Spleen (tissue), 7 donors: ENCODE results near the gene RABGEF1.
"Not testable (repeated sequence)": the region's sequence is repeated elsewhere in the genome, so short reads cannot be mapped to it uniquely, and the experiment has no call there.

ENCODE experiments used
- CTCF ChIP-seq, 11 experiments: fragments of 200-600 bp in 7 of 11; fragments of 450-650 bp in 4 of 11; sonication (generic) in 4 of 11; IDR thresholded peaks in 8 of 11; conservative IDR thresholded peaks in 3 of 11; 1 replicate in 7 of 11; 2 replicates in 4 of 11; pipeline versions ENCODE4 v1.4.0 to v1.8.0; 2016 to 2021; ENCODE audit warnings: antibody characterized with exemption in 11 of 11, inconsistent platforms in 4 of 11, mild to moderate bottlenecking in 1 of 11
- POLR2A ChIP-seq, 3 donors: fragments of 450-650 bp; IDR thresholded peaks; one replicate each; pipeline ENCODE4 v1.5.1; 2017; ENCODE audit warnings: antibody characterized with exemption in 3 of 3, mild to moderate bottlenecking in 1 of 3
- donor health status: DM: no; HTN: no; CAD: no; lungs with moderate emphysema.
- donor health status: DM: no; HTN: no; CAD: no.
- donor health status: DM: no; HTN: no; CAD: no.

GRCh38 chr7:66765322-66766025, 24.9 kb downstream of the RABGEF1 start:
- TF ChIP-seq CTCF (IDR thresholded peaks at IDR 0.05 in 8 of 11, conservative IDR thresholded peaks at IDR 0.05 in 3 of 11); POLR2A (IDR thresholded peaks at IDR 0.05): not testable (repeated sequence)
